KOPT-K1 (cell line): ENCODE data around the gene GRIK4.

Experiments used
- H3K27ac ChIP-seq: fragments of 200-600 bp; sonication (generic); 2 replicates; pipeline ENCODE4 v1.5.1; 2016; ENCODE audit warnings: antibody characterized with exemption, mild to moderate bottlenecking, low read depth, low read length; ENCODE audit not compliant: poor library complexity, severe bottlenecking
- H3K36me3 ChIP-seq: fragments of 200-600 bp; sonication (generic); 2 replicates; pipeline ENCODE4 v1.5.1; 2017; ENCODE audit warnings: antibody characterized with exemption, mild to moderate bottlenecking, low read length, moderate library complexity; ENCODE audit not compliant: insufficient read depth
- H3K9me3 ChIP-seq: fragments of 200-600 bp; sonication (generic); 2 replicates; pipeline ENCODE4 v1.5.1; 2017; ENCODE audit warnings: antibody characterized with exemption, low read length, mild to moderate bottlenecking; ENCODE audit not compliant: insufficient read depth, poor library complexity, severe bottlenecking

Gene GRIK4

GRCh38 chr11:120564573-120565311 is 53.2 kb downstream of the GRIK4 start:
- H3K27ac ChIP-seq = no peak overlapping the region
- H3K36me3 ChIP-seq = no peaks in the 10 kb centered on the region
- no peaks in the 10 kb centered on the region for H3K9me3 ChIP-seq

GRCh38 chr11:120565466-120566155 is 54.1 kb downstream of the GRIK4 start:
- H3K9me3 ChIP-seq = no peaks in the 10 kb centered on the region
- H3K36me3 ChIP-seq = no peaks in the 10 kb centered on the region
- H3K27ac ChIP-seq = no peak overlapping the region

GRCh38 chr11:120566176-120566575 is 54.6 kb downstream of the GRIK4 start:
- no peaks in the 10 kb centered on the region for H3K36me3 ChIP-seq
- H3K27ac ChIP-seq = no peak overlapping the region
- H3K9me3 ChIP-seq = no peaks in the 10 kb centered on the region

- Histone ChIP-seq H3K9me3 (no peaks in the 10 kb centered on the region), H3K27ac (no peak overlapping the region), H3K36me3 (no peaks in the 10 kb centered on the region)
Measured at GRCh38 chr11:120568572-120569307, 57.2 kb downstream of the GRIK4 start.

- Histone ChIP-seq H3K9me3 (no peaks in the 10 kb centered on the region), H3K36me3 (no peaks in the 10 kb centered on the region), H3K27ac (no peak overlapping the region)
Measured at GRCh38 chr11:120569861-120570260, 58.3 kb downstream of the GRIK4 start.

- Histone ChIP-seq H3K27ac (no peak overlapping the region), H3K36me3 (no peaks in the 10 kb centered on the region), H3K9me3 (no peaks in the 10 kb centered on the region)
Measured at GRCh38 chr11:120571476-120571875, 59.9 kb downstream of the GRIK4 start.

- Histone ChIP-seq H3K9me3 (no peaks in the 10 kb centered on the region), H3K36me3 (no peaks in the 10 kb centered on the region), H3K27ac (no peak overlapping the region)
Measured at GRCh38 chr11:120573756-120574354, 62.3 kb downstream of the GRIK4 start.

- no peak overlapping the region for H3K27ac ChIP-seq
- no peaks in the 10 kb centered on the region for H3K36me3 ChIP-seq
- no peaks in the 10 kb centered on the region for H3K9me3 ChIP-seq
Measured at GRCh38 chr11:120574876-120575275, 63.3 kb downstream of the GRIK4 start.

- no peaks in the 10 kb centered on the region for H3K9me3 ChIP-seq
- no peaks in the 10 kb centered on the region for H3K36me3 ChIP-seq
- H3K27ac ChIP-seq = no peak overlapping the region
Measured at GRCh38 chr11:120575461-120575860, 63.9 kb downstream of the GRIK4 start.

- Histone ChIP-seq H3K36me3 (no peaks in the 10 kb centered on the region), H3K9me3 (no peaks in the 10 kb centered on the region), H3K27ac (no peak overlapping the region)
Measured at GRCh38 chr11:120576606-120577005, 65.1 kb downstream of the GRIK4 start.

- Histone ChIP-seq H3K9me3 (no peaks in the 10 kb centered on the region), H3K27ac (no peak overlapping the region), H3K36me3 (no peaks in the 10 kb centered on the region)
Measured at GRCh38 chr11:120577041-120577440, 65.5 kb downstream of the GRIK4 start.

GRCh38 chr11:120577624-120578363 is 66.2 kb downstream of the GRIK4 start:
- H3K9me3 ChIP-seq = no peaks in the 10 kb centered on the region
- H3K27ac ChIP-seq = no peak overlapping the region

GRCh38 chr11:120578596-120579154 is 67.1 kb downstream of the GRIK4 start:
- Histone ChIP-seq H3K27ac (no peak overlapping the region), H3K36me3 (no peaks in the 10 kb centered on the region), H3K9me3 (no peaks in the 10 kb centered on the region)

More at GRCh38 chr11:120577624-120578363, 66.2 kb downstream of the GRIK4 start:
- H3K36me3 ChIP-seq = no peaks in the 10 kb centered on the region

- no peak overlapping the region for H3K27ac ChIP-seq
- no peaks in the 10 kb centered on the region for H3K36me3 ChIP-seq
- H3K9me3 ChIP-seq = no peaks in the 10 kb centered on the region
Measured at GRCh38 chr11:120579611-120580031, 68.1 kb downstream of the GRIK4 start.
